SK-N-SH (cell line): Measurements from ENCODE around the gene SULT6B1. TPM values are rescaled to one million over a fixed set of nuclear protein-coding genes. Genes with fewer than 3 reads are reported as not detected.

Source experiments
- CTCF ChIA-PET: fragments of 300-600, 350-600 bp; formaldehyde crosslinking; extraction: SDS; loops from one replicate; lab custom pipeline; 2021; lab: Yijun Ruan, JAX
- POLR2A ChIA-PET: fragments of 350-600 bp; sonication (Branson Sonifier 250); formaldehyde crosslinking; extraction: SDS; loops from one replicate; lab custom pipeline; 2020; ENCODE audit warnings: antibody characterized with exemption, inconsistent platforms; lab: Yijun Ruan, JAX
- DNase-seq: peaks from one replicate; pipeline ENCODE4 v3.0.0; 2012
- H2AFZ ChIP-seq: fragments of 200-600 bp; sonication (generic); 2 replicates; pipeline ENCODE4 v1.8.1; 2016; ENCODE audit warnings: antibody characterized with exemption, mild to moderate bottlenecking, low read depth
- H3F3A ChIP-seq: fragments of 200-600 bp; sonication (generic); replicated peaks from 2 replicates; pipeline ENCODE3; 2016; ENCODE audit warnings: antibody characterized with exemption, mild to moderate bottlenecking; ENCODE audit not compliant: insufficient read depth
- H3K27ac ChIP-seq, 2 experiments: fragments of 200-500 bp in 1 of 2; fragments of 200-600 bp in 1 of 2; sonication (Bioruptor generic) in 1 of 2; sonication (generic), shearing (Covaris generic) in 1 of 2; 2 replicates each; pipeline versions ENCODE4 v1.5.1 to v1.6.1; 2014 to 2016; ENCODE audit warnings: low read depth in 2 of 2, inconsistent platforms in 1 of 2, low read length in 1 of 2, mild to moderate bottlenecking in 1 of 2, mixed read lengths in 1 of 2
- H3K27me3 ChIP-seq: fragments of 200-600 bp; sonication (generic), shearing (Covaris generic); 2 replicates; pipeline ENCODE4 v1.6.1; 2016; ENCODE audit warnings: mixed run types; ENCODE audit not compliant: insufficient read depth
- H3K36me3 ChIP-seq, 2 experiments: fragments of 200-500 bp in 1 of 2; fragments of 200-600 bp in 1 of 2; sonication (Bioruptor generic) in 1 of 2; sonication (generic) in 1 of 2; replicated peaks in 1 of 2; 2 replicates each; pipeline versions ENCODE3 to v1.5.1; 2014 to 2016; ENCODE audit warnings: low read length in 1 of 2, mild to moderate bottlenecking in 1 of 2; ENCODE audit not compliant: insufficient read depth in 2 of 2, control insufficient read depth in 1 of 2
- H3K4me1 ChIP-seq, 2 experiments: fragments of 200-500 bp in 1 of 2; fragments of 200-600 bp in 1 of 2; sonication (Bioruptor generic) in 1 of 2; sonication (generic), shearing (Covaris generic) in 1 of 2; 2 replicates each; pipeline versions ENCODE4 v1.5.1 to v1.6.1; 2014 to 2016; ENCODE audit warnings: low read depth in 1 of 2, low read length in 1 of 2, mixed run types in 1 of 2; ENCODE audit not compliant: insufficient read depth in 2 of 2, control insufficient read depth in 1 of 2
- H3K4me2 ChIP-seq: fragments of 200-600 bp; sonication (generic), shearing (Covaris generic); 2 replicates; pipeline ENCODE4 v1.6.1; 2017; ENCODE audit warnings: mixed run types
- H3K4me3 ChIP-seq, 2 experiments: fragments of 200-500 bp in 1 of 2; fragments of 200-600 bp in 1 of 2; sonication (Bioruptor generic) in 1 of 2; sonication (generic), shearing (Covaris generic) in 1 of 2; 2 replicates each; pipeline versions ENCODE4 v1.5.1 to v1.8.1; 2014 to 2016; ENCODE audit warnings: low read depth in 2 of 2, inconsistent platforms in 1 of 2, low read length in 1 of 2, mild to moderate bottlenecking in 1 of 2, mixed read lengths in 1 of 2, moderate library complexity in 1 of 2
- H3K79me2 ChIP-seq: fragments of 200-600 bp; sonication (generic); 2 replicates; pipeline ENCODE4 v1.8.1; 2017; ENCODE audit warnings: mild to moderate bottlenecking; ENCODE audit not compliant: insufficient read depth
- H3K9ac ChIP-seq: fragments of 200-600 bp; sonication (generic); 2 replicates; pipeline ENCODE4 v1.6.1; 2017; ENCODE audit warnings: mixed run types
- H3K9me2 ChIP-seq: fragments of 200-600 bp; sonication (generic); 2 replicates; pipeline ENCODE4 v1.6.1; 2017; ENCODE audit warnings: mixed run types
- H3K9me3 ChIP-seq: fragments of 200-600 bp; sonication (generic); 2 replicates; pipeline ENCODE4 v1.6.1; 2017; ENCODE audit warnings: mixed run types, mild to moderate bottlenecking, moderate library complexity
- H4K20me1 ChIP-seq: fragments of 200-600 bp; sonication (generic); 2 replicates; pipeline ENCODE4 v1.6.1; 2017; ENCODE audit warnings: mild to moderate bottlenecking, mixed run types; ENCODE audit not compliant: insufficient read depth
- EZH2phosphoT487 ChIP-seq: fragments of 200-600 bp; sonication (generic); IDR thresholded peaks from 2 replicates; pipeline ENCODE4 v1.6.1; 2017; ENCODE audit warnings: low read depth, mixed run types, mild to moderate bottlenecking, antibody characterized with exemption, moderate library complexity, borderline replicate concordance
- FOSL2 ChIP-seq: IDR thresholded peaks from 2 replicates; pipeline ENCODE4 v1.4.0; 2012; ENCODE audit warnings: low read depth, mild to moderate bottlenecking, moderate library complexity, borderline replicate concordance
- FOXJ3 ChIP-seq: sonication (generic); formaldehyde crosslinking; IDR thresholded peaks from 2 replicates; pipeline ENCODE4 v1.5.1; 2020; ENCODE audit warnings: mild to moderate bottlenecking, missing genetic modification reagents
- GATA2 ChIP-seq: sonication (generic); formaldehyde crosslinking; IDR thresholded peaks from 2 replicates; pipeline ENCODE4 v1.5.0; 2020; ENCODE audit warnings: mild to moderate bottlenecking, missing genetic modification reagents
- JUND ChIP-seq: IDR thresholded peaks from 2 replicates; pipeline ENCODE4 v1.4.0; 2012
- MEF2A ChIP-seq: IDR thresholded peaks from 2 replicates; pipeline ENCODE4 v1.4.0; 2012; ENCODE audit warnings: low read depth, borderline replicate concordance
- NFIC ChIP-seq: IDR thresholded peaks from 2 replicates; pipeline ENCODE4 v1.4.0; 2012; ENCODE audit warnings: borderline replicate concordance
- NRF1 ChIP-seq: IDR thresholded peaks from 2 replicates; pipeline ENCODE4 v1.6.1; 2012; ENCODE audit warnings: low read depth, mild to moderate bottlenecking, low read length
- RAD21 ChIP-seq: IDR thresholded peaks from 2 replicates; pipeline ENCODE4 v1.6.1; 2012; ENCODE audit warnings: mild to moderate bottlenecking, low read length
- SIN3A ChIP-seq: IDR thresholded peaks from 2 replicates; pipeline ENCODE4 v1.6.1; 2012; ENCODE audit warnings: low read depth, mild to moderate bottlenecking, low read length, moderate library complexity, borderline replicate concordance
- TAF1 ChIP-seq: IDR thresholded peaks from 2 replicates; pipeline ENCODE4 v1.6.1; 2012; ENCODE audit warnings: low read depth, mild to moderate bottlenecking, low read length, moderate library complexity, borderline replicate concordance
- TEAD4 ChIP-seq: IDR thresholded peaks from 2 replicates; pipeline ENCODE4 v1.4.0; 2012; ENCODE audit warnings: mild to moderate bottlenecking, borderline replicate concordance; ENCODE audit not compliant: insufficient read depth
- YY1 ChIP-seq: IDR thresholded peaks from 2 replicates; pipeline ENCODE4 v1.4.0; 2012; ENCODE audit warnings: low read depth, mild to moderate bottlenecking
- WGBS: methylation state at CpG from one replicate; pipeline ENCODE4 v1.1.6; 2017; ENCODE audit warnings: low lambda C conversion rate; 5-methylcytosine and 5-hydroxymethylcytosine counted together
- polyA plus RNA-seq, 3 experiments: library from polyadenylated mRNA; depleted of rRNA; stranded (reverse); fragments of >200 nt; gene quantifications; 2 replicates each; pipeline ENCODE4 v1.2.3, GENCODE V29; 2012
- TF ChIP-seq, protein P1 (sequence below): fragments of 150-350 bp; IDR thresholded peaks from 2 replicates; pipeline ENCODE4 v1.6.1; 2016; ENCODE audit warnings: mild to moderate bottlenecking, low read depth, low read length
- TF ChIP-seq, protein P2 (sequence below): IDR thresholded peaks from 2 replicates; pipeline ENCODE4 v1.4.0; 2012; ENCODE audit warnings: low read depth, borderline replicate concordance
- TF ChIP-seq, protein P3 (sequence below): fragments of 150-350 bp; IDR thresholded peaks from 2 replicates; pipeline ENCODE4 v1.6.1; 2017; ENCODE audit warnings: antibody characterized with exemption, low read length, low read depth, borderline replicate concordance
- TF ChIP-seq, protein P4 (sequence below): IDR thresholded peaks from 2 replicates; pipeline ENCODE4 v1.4.0; 2012; ENCODE audit warnings: low read depth
- TF ChIP-seq, protein P5 (sequence below): IDR thresholded peaks from 2 replicates; pipeline ENCODE4 v1.4.0; 2012; ENCODE audit warnings: low read depth, borderline replicate concordance
- TF ChIP-seq, protein P6 (sequence below): fragments of 200-600 bp; sonication (generic); IDR thresholded peaks from 2 replicates; pipeline ENCODE4 v1.6.1; 2017; ENCODE audit warnings: antibody characterized with exemption, mild to moderate bottlenecking, moderate library complexity
- TF ChIP-seq, protein P7 (sequence below): IDR thresholded peaks from 2 replicates; pipeline ENCODE4; 2012

The SULT6B1 gene
- polyA plus RNA-seq, 1 of the 3 experiments (the other 2 are of a cell fraction) = not detected

DNA sequence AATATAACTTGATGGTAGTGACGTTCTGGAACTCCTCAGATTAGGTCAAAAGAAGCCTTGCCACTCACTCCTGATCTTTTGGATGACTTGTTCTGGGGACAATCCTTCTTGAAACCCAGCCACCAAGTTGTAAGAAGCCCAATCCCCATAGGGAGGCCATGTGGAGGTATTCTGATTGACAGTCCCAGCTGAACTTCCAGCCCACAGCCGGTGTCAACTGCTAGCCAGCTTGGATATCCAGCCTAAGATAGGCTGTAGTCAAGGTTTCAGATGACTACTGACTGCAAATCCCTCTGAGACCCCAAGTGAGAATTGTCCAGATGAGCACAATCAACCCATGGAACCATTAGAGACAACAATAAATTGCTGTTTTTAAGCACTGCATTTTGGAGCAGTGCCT is 63.1 kb downstream of the SULT6B1 start (continued):
- TF ChIP-seq MEF2A = no peak
- TF ChIP-seq, protein P1, sequence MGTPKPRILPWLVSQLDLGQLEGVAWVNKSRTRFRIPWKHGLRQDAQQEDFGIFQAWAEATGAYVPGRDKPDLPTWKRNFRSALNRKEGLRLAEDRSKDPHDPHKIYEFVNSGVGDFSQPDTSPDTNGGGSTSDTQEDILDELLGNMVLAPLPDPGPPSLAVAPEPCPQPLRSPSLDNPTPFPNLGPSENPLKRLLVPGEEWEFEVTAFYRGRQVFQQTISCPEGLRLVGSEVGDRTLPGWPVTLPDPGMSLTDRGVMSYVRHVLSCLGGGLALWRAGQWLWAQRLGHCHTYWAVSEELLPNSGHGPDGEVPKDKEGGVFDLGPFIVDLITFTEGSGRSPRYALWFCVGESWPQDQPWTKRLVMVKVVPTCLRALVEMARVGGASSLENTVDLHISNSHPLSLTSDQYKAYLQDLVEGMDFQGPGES = no peak
- no peak for TF ChIP-seq YY1
- no peak for TF ChIP-seq FOSL2

DNA sequence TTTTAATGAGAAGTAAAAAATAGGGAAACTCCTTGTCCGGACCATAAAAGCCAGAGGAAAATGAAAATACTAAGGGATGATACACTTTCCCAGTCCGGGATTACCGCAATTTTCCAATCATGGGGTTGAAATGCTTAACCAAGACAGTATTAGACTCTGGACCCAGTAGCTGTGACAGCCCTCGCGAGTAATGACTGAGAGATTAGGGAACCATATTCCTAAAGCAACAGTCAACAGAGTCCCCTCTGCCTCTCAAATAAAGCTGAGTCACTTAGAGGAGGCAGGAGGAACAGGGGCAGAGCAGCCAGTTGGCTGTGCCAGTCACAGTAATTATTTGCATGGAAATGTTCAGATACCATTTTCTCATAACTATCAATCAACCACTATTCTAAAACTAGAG is 69.3 kb downstream of the SULT6B1 start:
- Histone ChIP-seq H3K4me2 (no peak overlapping the region), H3K36me3 (peaks cover 48 to 52% of the 10 kb centered on the region in 2 experiments), H3K4me3 (no peak overlapping the region), H3K9me2 (no peaks in the 10 kb centered on the region), H3K9me3 (no peaks in the 10 kb centered on the region), H3K9ac (no peak overlapping the region), H3K79me2 (no peaks in the 10 kb centered on the region), H3K27ac (no peak overlapping the region), H3F3A (peaks cover 4% of the 10 kb centered on the region), H4K20me1 (no peaks in the 10 kb centered on the region), H3K27me3 (no peaks in the 10 kb centered on the region), H2AFZ (no peak overlapping the region), H3K4me1 (no peaks in the 10 kb centered on the region)
- ChIA-PET CTCF (interaction anchor here (0.8 kb wide), 1 partner anchor 532 kb away, joined by 3 read pairs; no protein-coding TSS in a partner anchor), POLR2A (no interaction called here)
- WGBS = 97% methylated on average over 5 of the region's 5 CpGs
- DNase-seq = no peak
- TF ChIP-seq GATA2 (no peak), JUND (no peak), FOXJ3 (CRISPR knock-in tag) (no peak), TEAD4 (no peak), SIN3A (no peak), NFIC (no peak), TAF1 (no peak), RAD21 (no peak), FOSL2 (no peak), EZH2phosphoT487 (no peak), NRF1 (no peak), MEF2A (no peak)
- TF ChIP-seq, protein P2, sequence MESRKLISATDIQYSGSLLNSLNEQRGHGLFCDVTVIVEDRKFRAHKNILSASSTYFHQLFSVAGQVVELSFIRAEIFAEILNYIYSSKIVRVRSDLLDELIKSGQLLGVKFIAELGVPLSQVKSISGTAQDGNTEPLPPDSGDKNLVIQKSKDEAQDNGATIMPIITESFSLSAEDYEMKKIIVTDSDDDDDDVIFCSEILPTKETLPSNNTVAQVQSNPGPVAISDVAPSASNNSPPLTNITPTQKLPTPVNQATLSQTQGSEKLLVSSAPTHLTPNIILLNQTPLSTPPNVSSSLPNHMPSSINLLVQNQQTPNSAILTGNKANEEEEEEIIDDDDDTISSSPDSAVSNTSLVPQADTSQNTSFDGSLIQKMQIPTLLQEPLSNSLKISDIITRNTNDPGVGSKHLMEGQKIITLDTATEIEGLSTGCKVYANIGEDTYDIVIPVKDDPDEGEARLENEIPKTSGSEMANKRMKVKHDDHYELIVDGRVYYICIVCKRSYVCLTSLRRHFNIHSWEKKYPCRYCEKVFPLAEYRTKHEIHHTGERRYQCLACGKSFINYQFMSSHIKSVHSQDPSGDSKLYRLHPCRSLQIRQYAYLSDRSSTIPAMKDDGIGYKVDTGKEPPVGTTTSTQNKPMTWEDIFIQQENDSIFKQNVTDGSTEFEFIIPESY = no peak
- TF ChIP-seq, protein P3, sequence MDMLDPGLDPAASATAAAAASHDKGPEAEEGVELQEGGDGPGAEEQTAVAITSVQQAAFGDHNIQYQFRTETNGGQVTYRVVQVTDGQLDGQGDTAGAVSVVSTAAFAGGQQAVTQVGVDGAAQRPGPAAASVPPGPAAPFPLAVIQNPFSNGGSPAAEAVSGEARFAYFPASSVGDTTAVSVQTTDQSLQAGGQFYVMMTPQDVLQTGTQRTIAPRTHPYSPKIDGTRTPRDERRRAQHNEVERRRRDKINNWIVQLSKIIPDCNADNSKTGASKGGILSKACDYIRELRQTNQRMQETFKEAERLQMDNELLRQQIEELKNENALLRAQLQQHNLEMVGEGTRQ = no peak
- TF ChIP-seq, protein P4, sequence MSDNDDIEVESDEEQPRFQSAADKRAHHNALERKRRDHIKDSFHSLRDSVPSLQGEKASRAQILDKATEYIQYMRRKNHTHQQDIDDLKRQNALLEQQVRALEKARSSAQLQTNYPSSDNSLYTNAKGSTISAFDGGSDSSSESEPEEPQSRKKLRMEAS = no peak
- TF ChIP-seq, protein P5, sequence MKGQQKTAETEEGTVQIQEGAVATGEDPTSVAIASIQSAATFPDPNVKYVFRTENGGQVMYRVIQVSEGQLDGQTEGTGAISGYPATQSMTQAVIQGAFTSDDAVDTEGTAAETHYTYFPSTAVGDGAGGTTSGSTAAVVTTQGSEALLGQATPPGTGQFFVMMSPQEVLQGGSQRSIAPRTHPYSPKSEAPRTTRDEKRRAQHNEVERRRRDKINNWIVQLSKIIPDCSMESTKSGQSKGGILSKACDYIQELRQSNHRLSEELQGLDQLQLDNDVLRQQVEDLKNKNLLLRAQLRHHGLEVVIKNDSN = no peak
- TF ChIP-seq, protein P6, sequence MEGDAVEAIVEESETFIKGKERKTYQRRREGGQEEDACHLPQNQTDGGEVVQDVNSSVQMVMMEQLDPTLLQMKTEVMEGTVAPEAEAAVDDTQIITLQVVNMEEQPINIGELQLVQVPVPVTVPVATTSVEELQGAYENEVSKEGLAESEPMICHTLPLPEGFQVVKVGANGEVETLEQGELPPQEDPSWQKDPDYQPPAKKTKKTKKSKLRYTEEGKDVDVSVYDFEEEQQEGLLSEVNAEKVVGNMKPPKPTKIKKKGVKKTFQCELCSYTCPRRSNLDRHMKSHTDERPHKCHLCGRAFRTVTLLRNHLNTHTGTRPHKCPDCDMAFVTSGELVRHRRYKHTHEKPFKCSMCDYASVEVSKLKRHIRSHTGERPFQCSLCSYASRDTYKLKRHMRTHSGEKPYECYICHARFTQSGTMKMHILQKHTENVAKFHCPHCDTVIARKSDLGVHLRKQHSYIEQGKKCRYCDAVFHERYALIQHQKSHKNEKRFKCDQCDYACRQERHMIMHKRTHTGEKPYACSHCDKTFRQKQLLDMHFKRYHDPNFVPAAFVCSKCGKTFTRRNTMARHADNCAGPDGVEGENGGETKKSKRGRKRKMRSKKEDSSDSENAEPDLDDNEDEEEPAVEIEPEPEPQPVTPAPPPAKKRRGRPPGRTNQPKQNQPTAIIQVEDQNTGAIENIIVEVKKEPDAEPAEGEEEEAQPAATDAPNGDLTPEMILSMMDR = no peak
- TF ChIP-seq, protein P7, sequence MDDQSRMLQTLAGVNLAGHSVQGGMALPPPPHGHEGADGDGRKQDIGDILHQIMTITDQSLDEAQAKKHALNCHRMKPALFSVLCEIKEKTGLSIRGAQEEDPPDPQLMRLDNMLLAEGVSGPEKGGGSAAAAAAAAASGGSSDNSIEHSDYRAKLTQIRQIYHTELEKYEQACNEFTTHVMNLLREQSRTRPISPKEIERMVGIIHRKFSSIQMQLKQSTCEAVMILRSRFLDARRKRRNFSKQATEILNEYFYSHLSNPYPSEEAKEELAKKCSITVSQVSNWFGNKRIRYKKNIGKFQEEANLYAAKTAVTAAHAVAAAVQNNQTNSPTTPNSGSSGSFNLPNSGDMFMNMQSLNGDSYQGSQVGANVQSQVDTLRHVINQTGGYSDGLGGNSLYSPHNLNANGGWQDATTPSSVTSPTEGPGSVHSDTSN = no peak
